Endothelial cell of hepatic sinusoid (primary cell): ENCODE results near the gene TMEM270.

Experiments used
- in situ Hi-C: cut with HindIII; loops from 2 replicates; pipeline ENCODE4 v1.10.0; 2017; ENCODE audit warnings: low sequenced_read_pairs

The TMEM270 gene

GRCh38 chr7:73860859-73861258, at the start of gene TMEM270:
Gene TMEM270, plus strand, starts transcription at chr7:73861159. Its CDS starts 36 bp downstream, at chr7:73861195.
- in situ Hi-C loops, result no loop called here

GRCh38 chr7:73811760-73812168, 49.2 kb upstream of the TMEM270 start:
- in situ Hi-C loops, result loop anchor here (25.0 kb wide), 1 partner anchor 201 kb away; no protein-coding TSS in a partner anchor

GRCh38 chr7:73812996-73813395, 48.0 kb upstream of the TMEM270 start:
- in situ Hi-C loops, result loop anchor here (25.0 kb wide), 1 partner anchor 199 kb away; no protein-coding TSS in a partner anchor

GRCh38 chr7:73815436-73815835, 45.5 kb upstream of the TMEM270 start:
- in situ Hi-C loops, result loop anchor here (25.0 kb wide), 1 partner anchor 197 kb away; no protein-coding TSS in a partner anchor

GRCh38 chr7:73817121-73817520, 43.8 kb upstream of the TMEM270 start:
- in situ Hi-C loops, result loop anchor here (25.0 kb wide), 1 partner anchor 195 kb away; no protein-coding TSS in a partner anchor

- in situ Hi-C loops, result loop anchor here (25.0 kb wide), 1 partner anchor 192 kb away; no protein-coding TSS in a partner anchor
These were observed 40.9 kb upstream of the TMEM270 start for GRCh38 chr7:73820013-73820412.

GRCh38 chr7:73821597-73822285, 39.2 kb upstream of the TMEM270 start:
- in situ Hi-C loops, result loop anchor here (25.0 kb wide), 1 partner anchor 191 kb away; no protein-coding TSS in a partner anchor

GRCh38 chr7:73822319-73823173, 38.4 kb upstream of the TMEM270 start:
- in situ Hi-C loops, result loop anchor here (25.0 kb wide), 1 partner anchor 190 kb away; no protein-coding TSS in a partner anchor

GRCh38 chr7:73823257-73823656, 37.7 kb upstream of the TMEM270 start:
- in situ Hi-C loops, result loop anchor here (25.0 kb wide), 1 partner anchor 189 kb away; no protein-coding TSS in a partner anchor

- in situ Hi-C loops, result loop anchor here (25.0 kb wide), 1 partner anchor 188 kb away; no protein-coding TSS in a partner anchor
These were observed 36.9 kb upstream of the TMEM270 start for GRCh38 chr7:73823873-73824592.

- in situ Hi-C loops, result loop anchor here (25.0 kb wide), 1 partner anchor 187 kb away; no protein-coding TSS in a partner anchor
These were observed 36.0 kb upstream of the TMEM270 start for GRCh38 chr7:73824986-73825385.

- in situ Hi-C loops, result no loop called here
These were observed 33.3 kb upstream of the TMEM270 start for GRCh38 chr7:73827567-73828106.

- in situ Hi-C loops, result no loop called here
These were observed 32.7 kb upstream of the TMEM270 start for GRCh38 chr7:73828107-73828803.

- in situ Hi-C loops, result no loop called here
These were observed 32.0 kb upstream of the TMEM270 start for GRCh38 chr7:73828972-73829371.

- in situ Hi-C loops, result no loop called here
These were observed 31.5 kb upstream of the TMEM270 start for GRCh38 chr7:73829505-73829904.

- in situ Hi-C loops, result no loop called here
These were observed 30.9 kb upstream of the TMEM270 start for GRCh38 chr7:73829921-73830680.

- in situ Hi-C loops, result no loop called here
These were observed 30.0 kb upstream of the TMEM270 start, which contains the start of gene CLDN4 for GRCh38 chr7:73830681-73831583. Gene CLDN4, plus strand, starts transcription at chr7:73830996. Its CDS starts 206 bp downstream, at chr7:73831202.

- in situ Hi-C loops, result no loop called here
These were observed 29.4 kb upstream of the TMEM270 start for GRCh38 chr7:73831584-73831833.
